Measurements from ENCODE around the gene SH2B3.
A peak's percentile ranks its signal among the peaks of the same experiment; 100 is the strongest.

The SH2B3 gene

GRCh38 chr12:111429828-111430432 lies 24.2 kb downstream of the SH2B3 start:
- DNase-seq: peak; percentile 57

GRCh38 chr12:111430433-111431353 lies 25.0 kb downstream of the SH2B3 start:
- peak; percentile 74 for DNase-seq

GRCh38 chr12:111431772-111432171 lies 26.0 kb downstream of the SH2B3 start:
- no peak for DNase-seq

- no peak for DNase-seq
Measured at GRCh38 chr12:111434049-111434448, 28.3 kb downstream of the SH2B3 start.

- peak; percentile 88 for DNase-seq
Measured at GRCh38 chr12:111434680-111435338, 29.1 kb downstream of the SH2B3 start.

GRCh38 chr12:111435661-111436201 lies 30.0 kb downstream of the SH2B3 start:
- DNase-seq: no peak

GRCh38 chr12:111436266-111436665 lies 30.5 kb downstream of the SH2B3 start:
- DNase-seq: no peak

GRCh38 chr12:111436811-111437210 lies 31.1 kb downstream of the SH2B3 start:
- DNase-seq: no peak

- DNase-seq: no peak
Measured at GRCh38 chr12:111437816-111438454, 32.2 kb downstream of the SH2B3 start.

GRCh38 chr12:111438481-111438880 lies 32.8 kb downstream of the SH2B3 start:
- DNase-seq: peak; percentile 61

- no peak for DNase-seq
Measured at GRCh38 chr12:111439657-111440151, 34.0 kb downstream of the SH2B3 start.

- no peak for DNase-seq
Measured at GRCh38 chr12:111440152-111440551, 34.4 kb downstream of the SH2B3 start.

GRCh38 chr12:111440631-111441030 lies 34.9 kb downstream of the SH2B3 start:
- DNase-seq: no peak

GRCh38 chr12:111441107-111441928 lies 35.6 kb downstream of the SH2B3 start:
- DNase-seq: no peak

GRCh38 chr12:111442301-111443045 lies 36.8 kb downstream of the SH2B3 start:
- DNase-seq: no peak

- no peak for DNase-seq
Measured at GRCh38 chr12:111443086-111443485, 37.4 kb downstream of the SH2B3 start.

- DNase-seq: peak; percentile 67
Measured at GRCh38 chr12:111443586-111443985, 37.9 kb downstream of the SH2B3 start.

- no peak for DNase-seq
Measured at GRCh38 chr12:111444314-111444924, 38.7 kb downstream of the SH2B3 start.

- peak; percentile 89 for DNase-seq
Measured at GRCh38 chr12:111444925-111445725, 39.4 kb downstream of the SH2B3 start.

Data from stimulated activated CD4-positive, alpha-beta T cell treated with anti-CD3 and anti-CD28 coated beads, Interleukin-4, amount 100 ng/mL, for 24 hours (primary cell).